NCI-H2107 treated with DMSO at 0.1 percent for 48 hours (cell line): ENCODE data around the gene GUCY1A2.
"Not testable (repeated sequence)": the region's sequence is repeated elsewhere in the genome, so short reads cannot be mapped to it uniquely, and the experiment has no call there.

Source experiments
- DNase-seq: peaks from one replicate; lab custom pipeline; 2025; ENCODE audit not compliant: unreplicated experiment; lab: John Stamatoyannopoulos, UW

The GUCY1A2 gene

DNA sequence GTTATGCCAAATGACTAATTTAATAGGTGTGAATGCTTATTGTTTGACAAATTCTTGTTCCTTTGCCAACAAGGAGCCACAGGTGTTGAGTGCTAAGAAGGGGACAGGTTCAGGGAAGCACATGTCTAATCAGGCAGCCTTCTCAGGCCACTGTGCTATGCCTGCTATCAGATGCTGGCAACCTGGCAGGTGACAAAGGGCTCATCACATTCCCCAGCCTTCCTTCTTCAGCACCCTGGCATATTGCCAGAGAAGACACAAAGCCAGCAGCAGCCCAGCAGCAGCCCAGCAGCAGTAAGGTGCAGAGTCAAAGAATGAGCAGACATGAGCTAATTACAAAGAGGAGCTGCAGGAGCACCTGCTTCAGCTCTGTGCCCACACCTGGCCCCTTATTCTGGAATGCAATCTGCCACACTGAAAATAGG lies 68.2 kb downstream of the GUCY1A2 start:
- no peak for DNase-seq

DNA sequence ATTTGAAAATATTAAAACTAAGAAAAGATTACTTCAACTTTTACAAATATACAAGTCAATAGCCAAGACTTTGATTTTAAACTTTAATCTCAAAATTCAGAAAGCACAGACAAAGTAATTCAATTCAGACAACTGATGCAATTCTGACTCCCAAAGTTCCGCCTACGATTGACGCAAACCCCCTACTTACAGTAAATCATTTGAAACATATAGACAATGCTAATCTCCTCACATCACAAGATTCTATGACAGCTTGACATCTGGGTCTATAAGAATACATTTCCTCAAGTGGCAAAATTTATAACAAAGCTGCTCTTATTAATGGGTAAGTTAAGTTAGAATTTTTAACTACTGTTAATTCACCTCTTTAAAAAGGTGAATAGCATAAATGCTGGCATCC lies 75.2 kb downstream of the GUCY1A2 start:
- no peak for DNase-seq

DNA sequence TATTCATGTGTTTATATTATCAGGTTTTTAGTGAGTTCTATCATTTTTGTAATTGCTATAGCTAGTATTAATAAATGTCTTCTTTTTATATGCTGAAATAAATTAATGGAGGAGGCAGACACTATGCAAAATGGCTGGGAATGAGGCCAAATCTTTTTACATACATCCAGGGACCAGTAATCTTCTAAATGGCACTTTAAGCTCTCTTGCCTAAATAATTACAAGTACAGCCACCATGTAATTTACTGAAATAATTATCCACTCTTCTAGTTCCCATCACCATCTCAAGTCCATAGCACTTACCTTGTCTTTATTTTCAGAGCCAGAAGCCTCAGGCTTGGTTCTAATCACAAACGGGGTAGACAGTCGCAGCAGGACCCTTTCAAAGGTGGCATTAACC lies 79.1 kb downstream of the GUCY1A2 start:
- DNase-seq, result no peak

GRCh38 chr11:106937111-106937510 lies 81.2 kb downstream of the GUCY1A2 start:
- no peak for DNase-seq

- DNase-seq, result no peak
These were observed 93.0 kb downstream of the GUCY1A2 start for GRCh38 chr11:106925245-106925644.

DNA sequence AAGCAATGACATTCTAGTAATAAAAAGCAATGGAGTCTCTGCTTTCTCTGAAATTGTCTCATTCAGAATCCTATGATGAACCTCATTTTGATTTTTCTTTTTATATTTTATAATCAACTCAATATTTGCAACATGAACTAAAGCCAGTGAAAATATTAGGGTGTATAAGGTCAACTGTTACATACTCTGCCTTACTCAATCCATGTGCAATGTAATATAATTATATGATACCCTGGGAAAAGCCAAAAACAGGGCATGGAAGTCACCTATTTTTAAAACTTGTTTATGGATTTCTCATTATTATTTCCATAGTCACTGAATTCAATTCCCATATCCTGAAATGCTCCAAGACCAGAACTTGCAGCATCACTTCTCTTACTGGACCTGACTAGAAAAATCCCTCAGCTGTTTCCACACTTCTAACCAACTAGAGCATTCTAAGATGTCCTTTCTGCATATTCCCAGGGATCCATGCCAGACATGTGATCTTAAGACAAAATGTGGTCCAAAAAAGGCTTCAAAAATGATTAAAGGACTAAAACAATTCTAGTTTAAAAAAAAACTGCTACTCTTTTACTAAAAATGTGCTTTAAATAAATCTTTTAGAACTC lies 97.3 kb downstream of the GUCY1A2 start:
- DNase-seq, result no peak

GRCh38 chr11:106917973-106918372 lies 100.3 kb downstream of the GUCY1A2 start:
- no peak for DNase-seq

DNA sequence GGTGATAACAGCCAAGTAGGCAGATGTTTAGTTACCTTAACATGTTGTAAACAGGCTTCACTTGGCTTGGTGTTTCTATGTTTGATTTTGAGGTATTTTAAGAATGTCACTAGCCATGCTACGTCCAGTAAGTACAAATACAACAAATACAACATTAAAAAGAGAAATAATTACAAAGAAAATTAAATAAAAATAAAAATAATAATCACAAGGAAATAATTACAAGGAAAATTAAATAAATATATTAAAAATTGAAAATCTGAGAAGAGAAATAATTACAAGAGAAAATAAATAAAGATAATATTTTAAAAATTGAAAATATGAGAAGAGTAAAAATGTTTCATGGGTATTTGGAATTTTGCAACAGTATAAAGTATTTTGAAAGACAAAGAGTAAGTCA lies 103.9 kb downstream of the GUCY1A2 start:
- DNase-seq, result no peak

- DNase-seq, result no peak
These were observed 105.1 kb downstream of the GUCY1A2 start for GRCh38 chr11:106913141-106913540.

DNA sequence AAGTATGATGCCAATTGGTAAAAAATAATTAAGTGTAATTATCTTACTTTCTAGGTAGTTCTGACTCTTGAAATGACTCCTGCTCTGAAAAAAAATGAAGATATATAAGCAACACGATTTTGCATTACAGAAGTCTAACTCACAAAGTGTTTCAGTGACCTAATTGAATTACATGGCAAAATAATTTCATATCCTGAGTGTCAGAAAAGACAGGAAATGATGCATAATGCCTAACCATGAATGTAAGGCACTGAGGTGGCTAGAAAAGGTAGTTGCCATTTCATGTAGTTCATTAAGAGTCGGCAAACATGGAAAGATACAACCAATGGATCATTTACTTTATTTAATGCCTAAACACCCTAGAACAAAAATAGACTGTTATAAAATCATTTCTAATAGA lies 113.5 kb downstream of the GUCY1A2 start:
- no peak for DNase-seq

- DNase-seq, result no peak
These were observed 128.6 kb downstream of the GUCY1A2 start for GRCh38 chr11:106889718-106890117.

DNA sequence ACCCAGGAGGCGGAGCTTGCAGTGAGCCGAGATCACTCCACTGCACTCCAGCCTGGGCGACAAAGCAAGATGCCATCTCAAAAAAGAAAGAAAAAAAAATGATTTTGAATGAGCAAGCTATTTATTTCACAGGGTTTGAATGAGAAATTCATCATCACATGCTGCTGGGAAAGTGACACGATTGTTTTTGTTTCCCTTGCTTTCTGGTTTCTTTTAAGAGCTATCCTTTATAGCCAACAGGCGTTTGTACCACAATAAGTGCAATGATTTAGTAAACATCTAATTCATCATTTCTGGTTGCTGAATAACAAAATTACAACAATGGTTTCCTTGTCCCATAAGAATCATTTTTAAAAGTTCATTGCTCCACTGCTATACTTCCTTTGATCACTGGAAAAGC lies 129.9 kb downstream of the GUCY1A2 start:
- no peak for DNase-seq

DNA sequence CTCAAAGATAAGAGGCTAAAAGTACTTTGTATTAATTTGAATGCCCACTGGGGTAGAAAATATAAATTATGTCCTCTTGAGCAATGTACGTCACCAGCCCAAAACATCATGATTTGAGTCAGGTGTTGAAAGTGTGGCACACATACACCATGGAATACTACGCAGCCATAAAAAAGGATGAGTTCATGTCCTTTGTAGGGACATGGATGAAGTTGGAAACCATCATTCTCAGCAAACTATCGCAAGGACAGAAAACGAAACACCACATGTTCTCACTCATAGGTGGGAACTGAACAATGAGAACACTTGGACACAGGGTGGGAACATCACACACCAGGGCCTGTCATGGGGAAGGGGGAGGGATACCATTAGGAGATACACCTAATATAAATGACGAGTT lies 134.6 kb downstream of the GUCY1A2 start:
- DNase-seq, result not testable (repeated sequence)

DNA sequence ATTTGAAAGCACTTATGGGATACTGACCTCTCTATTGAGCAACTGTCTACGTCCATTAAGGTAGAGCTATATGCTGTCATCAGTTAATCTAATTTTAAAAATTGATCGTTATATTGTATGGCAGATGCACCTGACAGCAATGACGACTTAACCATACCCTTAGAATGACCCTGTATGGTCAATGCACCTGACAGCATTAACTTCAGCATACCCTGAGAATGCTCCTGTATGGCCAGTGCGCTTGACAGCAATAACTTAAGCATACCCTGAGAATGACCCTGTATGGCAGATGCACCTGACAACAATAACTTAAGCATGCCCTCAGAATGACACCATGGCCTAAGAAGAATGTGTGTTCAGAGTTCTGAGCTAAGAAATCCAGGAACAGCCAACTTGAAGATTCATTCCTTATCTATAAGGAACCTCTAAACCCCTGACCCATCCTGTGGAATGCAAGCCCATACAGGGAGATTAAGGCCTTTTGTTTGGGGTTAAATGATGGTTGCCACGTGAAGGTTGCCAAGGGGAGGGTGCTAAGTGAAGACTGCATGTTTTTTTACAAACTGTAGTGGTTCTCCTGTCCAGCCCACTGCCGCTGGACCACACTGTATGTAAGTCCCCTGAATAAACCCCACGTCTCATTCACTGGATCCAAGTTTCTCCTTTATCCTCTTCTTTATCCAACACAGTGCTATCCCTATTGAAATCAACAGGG lies 138.3 kb downstream of the GUCY1A2 start:
- DNase-seq, result no peak

GRCh38 chr11:106879029-106879428 lies 139.2 kb downstream of the GUCY1A2 start:
- DNase-seq, result no peak

DNA sequence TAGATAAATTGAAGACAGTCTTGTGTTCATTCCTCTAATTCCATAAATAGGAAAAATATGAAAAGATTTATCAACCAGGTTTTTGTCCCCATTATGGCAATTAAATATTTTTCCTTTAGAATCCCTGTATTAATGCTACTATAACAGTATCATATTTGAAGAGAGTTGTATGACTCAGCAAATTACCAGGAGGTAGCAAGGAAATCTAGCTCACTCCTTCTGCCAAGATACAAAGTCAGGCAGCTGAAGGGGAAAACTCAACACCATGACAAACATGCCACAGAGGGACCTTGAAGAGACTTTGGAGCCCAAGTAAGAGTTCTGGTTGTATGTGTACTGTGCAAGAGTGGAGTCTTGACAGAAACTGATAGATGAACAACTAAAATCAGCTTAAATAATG lies 143.3 kb downstream of the GUCY1A2 start:
- no peak for DNase-seq

GRCh38 chr11:106872246-106872645 lies 146.0 kb downstream of the GUCY1A2 start:
- no peak for DNase-seq

GRCh38 chr11:106858200-106858599 lies 160.1 kb downstream of the GUCY1A2 start:
- no peak for DNase-seq

DNA sequence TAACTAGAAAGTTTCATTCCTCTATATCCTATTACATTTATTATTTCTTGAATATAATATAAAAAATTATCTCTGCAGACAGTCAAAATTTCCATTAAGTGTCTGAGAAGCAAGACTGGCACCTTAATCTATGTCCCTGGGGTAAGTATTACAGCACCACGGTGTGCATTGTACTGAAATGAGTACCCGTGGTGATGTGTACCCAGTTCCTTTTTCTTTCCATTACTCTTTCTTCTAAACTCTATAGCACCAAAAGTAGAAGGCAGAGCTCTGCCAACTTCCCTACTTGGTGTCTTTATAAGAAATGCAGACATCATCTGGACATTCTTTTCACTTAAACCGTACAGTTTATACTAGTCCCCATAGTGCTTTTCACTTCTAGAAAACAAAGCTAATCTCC lies 161.7 kb downstream of the GUCY1A2 start:
- no peak for DNase-seq

GRCh38 chr11:106854429-106854828 lies 163.8 kb downstream of the GUCY1A2 start:
- no peak for DNase-seq

DNA sequence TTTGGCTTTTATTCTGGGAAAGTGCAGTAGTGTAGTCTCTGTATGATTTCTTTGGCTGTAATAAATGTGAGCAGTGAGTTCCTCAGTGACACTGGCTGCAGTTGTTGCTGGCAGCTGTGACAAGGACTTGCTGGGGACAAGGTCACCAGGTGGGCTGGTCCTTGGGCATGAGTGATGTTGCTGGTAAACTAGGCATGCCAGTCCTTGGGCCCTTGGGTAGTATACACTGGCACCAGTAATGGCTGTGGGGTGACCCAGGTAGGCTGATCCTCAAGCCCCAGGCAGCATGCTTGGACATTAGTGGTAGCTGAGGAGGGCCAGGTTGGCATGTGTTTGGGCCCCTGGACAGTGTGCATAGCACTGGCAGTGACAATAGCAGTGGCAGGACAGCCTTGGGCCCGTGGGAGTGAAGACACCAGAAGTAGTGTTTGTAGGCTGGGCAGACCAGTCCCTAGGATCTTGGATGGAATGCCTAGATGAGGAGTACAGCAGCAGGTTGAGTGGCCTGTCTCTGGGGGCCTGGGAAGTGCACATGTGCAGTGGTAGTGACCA lies 164.3 kb downstream of the GUCY1A2 start:
- no peak for DNase-seq

- DNase-seq, result no peak
These were observed 165.5 kb downstream of the GUCY1A2 start for GRCh38 chr11:106852779-106853178.

DNA sequence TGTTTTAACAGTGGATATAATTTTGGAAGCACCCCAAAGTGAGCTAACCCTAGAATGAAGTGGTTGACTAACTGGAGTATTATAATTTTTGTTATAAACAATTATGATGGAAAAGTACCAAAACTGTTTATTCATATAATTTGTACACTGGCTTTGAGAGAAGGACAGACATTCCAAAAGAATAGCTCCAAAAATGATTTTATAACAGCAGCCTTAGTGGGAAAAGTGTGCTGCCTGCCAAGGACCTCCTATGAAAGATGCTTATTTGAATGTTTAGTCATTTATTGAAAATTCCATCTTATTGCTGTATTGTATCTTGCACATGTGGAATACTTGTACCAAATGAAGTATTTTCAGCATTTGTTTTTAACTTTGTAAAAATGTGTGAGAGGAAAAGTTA lies 169.8 kb downstream of the GUCY1A2 start:
- DNase-seq, result no peak
